GM19324 (cell line): ENCODE data around the gene UNC5A.

Experiments
- ATAC-seq: cut with Tn5 transposase; IDR thresholded peaks from one replicate; pipeline ENCODE4 v1.9.1; 2021; ENCODE audit warnings: mild to moderate bottlenecking, moderate library complexity; ENCODE audit not compliant: unreplicated experiment, low FRiP score

Gene UNC5A

DNA sequence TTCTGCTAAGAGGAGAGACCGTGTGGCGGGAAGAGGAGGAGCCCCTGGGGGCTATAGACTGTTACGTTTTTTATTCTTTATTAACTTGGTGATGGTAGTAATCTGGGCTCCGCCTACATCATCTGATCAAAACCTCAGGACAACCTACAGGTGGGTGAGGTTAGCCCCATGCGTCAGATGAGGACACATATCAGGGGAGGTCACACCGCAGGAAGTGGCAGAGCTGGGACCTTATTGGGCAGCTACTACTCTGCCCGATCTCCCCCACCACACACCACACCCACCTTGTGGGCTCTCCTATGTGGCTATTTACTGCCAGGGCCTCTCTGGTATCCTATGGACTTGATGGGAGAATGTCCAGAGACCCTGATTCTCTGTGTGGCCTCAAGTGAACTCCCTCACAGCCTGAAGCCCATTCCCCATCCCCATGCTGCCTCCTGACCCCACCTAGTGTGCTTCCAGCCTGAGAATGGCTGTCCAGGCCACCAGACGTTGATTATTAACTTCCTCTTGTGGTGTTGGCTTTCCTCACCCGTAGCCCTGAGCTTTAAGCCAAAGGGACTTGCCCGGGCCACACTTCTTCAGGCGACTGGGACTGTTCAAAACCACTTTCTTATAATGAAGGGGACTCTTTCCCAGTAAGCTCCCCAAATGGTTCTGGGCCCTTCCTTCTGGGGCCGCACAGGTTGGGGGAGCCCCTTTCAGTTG, 8.2 kb downstream of the UNC5A start:
- no peak for ATAC-seq

DNA sequence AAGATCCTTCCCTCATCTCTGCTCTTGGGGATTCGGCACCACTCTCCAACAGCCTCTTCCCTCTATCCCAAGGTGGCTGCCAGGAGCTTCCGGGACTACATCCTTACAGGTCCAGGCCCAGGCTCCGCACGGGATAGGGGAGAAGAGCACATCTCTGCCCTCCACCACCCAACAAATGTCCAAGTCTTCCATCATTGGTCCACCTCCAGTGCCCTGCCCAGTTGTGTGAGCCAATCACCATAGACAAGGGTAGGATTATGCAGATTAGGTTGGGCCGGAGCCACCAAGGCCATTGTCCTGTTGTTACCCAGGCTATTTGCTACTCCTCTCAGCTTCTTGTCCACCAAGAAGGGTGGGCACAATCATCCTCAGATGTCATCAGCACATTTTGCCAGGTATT, 9.1 kb downstream of the UNC5A start:
- no peak for ATAC-seq

GRCh38 chr5:176820937-176821336, 10.6 kb downstream of the UNC5A start:
- ATAC-seq, result no peak

DNA sequence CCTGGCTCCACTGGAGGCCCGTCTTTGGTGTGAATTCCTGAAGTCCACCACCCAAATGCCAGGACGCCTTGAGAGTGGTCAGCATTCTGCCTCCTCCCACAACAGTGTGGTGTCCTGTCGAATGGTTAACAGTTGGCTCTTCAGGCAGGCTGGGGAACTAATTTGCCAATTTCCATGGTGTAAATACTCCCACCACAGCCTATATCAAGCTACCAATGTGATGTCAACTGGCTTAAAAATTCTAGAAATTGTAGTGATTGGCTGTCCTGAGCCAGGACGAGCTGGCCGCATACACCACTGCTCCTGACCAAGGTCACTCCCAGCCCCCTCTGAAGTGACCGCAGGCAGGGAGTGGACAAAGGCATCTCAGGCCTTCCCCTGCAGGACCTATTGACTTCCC, 11.1 kb downstream of the UNC5A start:
- no peak for ATAC-seq

- ATAC-seq, result no peak
Measured at GRCh38 chr5:176822041-176822792, 11.9 kb downstream of the UNC5A start.

DNA sequence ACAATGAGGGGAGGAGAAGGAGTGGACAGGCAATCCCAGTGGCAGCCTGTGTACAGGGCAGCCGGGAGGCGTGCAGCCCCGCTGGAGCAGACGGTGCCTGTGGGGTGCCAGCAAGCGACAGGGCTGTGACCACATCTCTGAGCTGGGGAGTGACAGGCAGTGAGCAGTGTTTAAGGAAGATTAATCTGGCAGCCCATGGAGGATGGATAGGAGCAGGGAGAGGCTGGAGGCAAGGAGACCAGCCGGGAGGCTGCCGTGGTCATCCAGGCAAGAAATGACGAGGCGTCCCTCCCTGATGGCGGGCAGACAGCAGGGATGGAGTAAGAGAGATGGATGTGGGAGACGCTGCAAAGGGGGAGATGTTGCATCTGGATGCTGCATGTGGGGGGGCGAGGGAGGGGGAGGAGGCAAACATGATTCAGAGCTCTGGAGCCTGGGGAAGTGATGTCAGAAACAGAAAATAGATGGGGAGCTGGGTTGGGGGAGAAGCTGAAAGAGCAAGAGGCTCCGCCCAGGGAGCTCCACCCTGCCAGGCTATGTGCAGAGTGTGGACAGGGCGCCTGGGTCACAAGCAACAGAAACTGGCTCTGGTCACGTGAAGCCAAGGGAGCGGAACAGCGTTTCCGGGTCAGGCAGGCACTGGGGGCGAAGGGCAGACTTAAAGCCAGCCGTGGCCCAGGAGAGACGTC, 12.6 kb downstream of the UNC5A start:
- no peak for ATAC-seq

DNA sequence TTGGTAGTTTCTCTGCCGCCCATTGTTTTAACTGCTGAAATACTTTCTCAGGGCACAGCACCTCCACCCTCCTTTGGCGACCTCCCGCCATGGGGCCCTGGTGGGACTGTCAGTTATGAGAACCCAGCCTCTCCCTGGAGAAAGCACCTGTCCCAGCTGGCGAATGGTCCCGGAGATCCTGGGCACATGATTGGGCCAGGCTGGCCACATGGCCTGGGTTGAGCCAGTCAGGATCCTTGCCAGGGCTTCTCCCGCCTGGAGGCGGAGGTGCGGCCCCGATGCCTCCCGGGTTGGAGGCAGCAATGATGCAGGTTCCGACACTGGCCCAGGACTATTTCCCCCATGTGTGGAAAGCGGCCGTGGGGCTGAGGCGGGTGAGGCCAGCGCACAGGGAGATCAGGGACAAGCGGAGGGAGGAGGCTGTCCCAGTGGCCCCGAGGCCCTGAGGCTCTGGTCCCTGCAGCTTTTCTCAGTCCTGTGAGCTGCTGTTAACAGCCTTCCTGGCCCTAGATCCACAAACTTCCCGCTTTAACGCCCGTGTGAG, 13.6 kb downstream of the UNC5A start:
- ATAC-seq, result no peak

DNA sequence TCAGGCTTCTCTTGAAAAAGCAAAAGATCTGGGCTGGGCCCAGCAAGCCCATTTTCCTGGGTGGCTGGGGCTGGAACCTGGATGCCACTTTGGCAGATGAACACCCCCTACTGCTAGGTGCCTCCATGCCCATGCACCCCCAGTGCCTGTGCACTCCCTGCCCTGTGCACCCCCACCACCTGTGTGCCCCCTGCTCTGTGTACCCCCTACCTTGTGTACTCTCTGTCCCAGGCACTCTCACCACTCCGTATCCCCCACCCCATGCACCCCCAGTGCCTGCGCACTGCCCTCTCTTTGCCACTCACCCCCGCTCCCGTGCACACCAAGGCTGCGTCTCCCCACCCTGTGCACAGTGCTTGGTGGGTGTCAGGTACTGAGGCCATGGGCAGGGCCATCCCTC, 14.2 kb downstream of the UNC5A start:
- no peak for ATAC-seq

DNA sequence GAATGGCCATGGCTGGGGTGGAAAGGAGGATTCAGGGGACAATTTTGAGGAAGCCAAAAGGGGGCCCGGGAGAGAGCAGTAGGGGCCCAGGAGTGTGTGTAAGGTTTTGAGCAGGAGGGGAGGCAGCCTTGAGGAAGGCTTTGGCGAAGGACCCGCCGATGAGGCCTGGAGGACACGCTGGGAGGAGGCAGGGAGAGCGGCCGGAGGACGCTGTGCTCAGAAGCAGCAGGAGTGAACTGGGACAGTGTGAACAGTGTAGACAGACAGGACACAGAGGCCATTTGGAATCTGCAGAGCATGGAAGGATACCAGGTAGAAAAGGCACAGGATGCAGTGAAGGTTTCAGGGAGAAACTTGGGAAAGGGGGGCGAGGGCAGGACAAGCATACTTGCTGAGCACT, 14.9 kb downstream of the UNC5A start:
- ATAC-seq, result no peak

GRCh38 chr5:176825957-176826356, 15.6 kb downstream of the UNC5A start:
- ATAC-seq, result no peak

DNA sequence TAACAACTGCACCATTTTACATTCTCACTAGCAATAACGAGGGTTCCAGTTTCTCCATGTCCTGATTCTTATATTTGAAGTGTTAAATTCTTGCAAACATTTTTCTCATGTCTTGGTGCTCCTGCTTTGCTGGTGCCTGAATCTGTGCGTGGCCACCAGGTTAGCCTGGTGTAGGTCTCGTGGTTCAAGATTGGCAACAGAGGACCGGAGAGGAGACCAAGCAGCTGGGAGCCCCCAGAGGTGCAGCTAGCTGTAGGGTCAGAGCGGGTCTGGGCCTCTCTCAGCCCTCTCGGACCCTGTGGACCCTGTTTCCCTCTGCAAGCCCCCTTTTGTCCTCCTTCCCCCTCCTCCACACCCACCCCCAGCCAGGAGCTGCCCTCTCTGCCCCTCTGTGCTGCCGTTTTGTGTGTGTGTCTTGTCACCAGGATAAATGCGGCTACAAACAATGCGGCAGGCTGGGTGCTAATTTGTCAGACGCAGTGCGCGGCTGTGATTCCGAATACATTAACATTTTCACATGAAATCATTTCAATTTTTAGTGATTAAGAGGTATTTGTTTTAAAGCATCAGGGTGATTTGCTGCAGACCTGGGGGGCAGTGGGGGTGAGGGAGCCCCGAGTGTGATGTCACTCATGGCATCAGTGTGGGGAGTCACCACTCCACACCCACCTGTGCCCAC, 17.5 kb downstream of the UNC5A start:
- no peak for ATAC-seq

DNA sequence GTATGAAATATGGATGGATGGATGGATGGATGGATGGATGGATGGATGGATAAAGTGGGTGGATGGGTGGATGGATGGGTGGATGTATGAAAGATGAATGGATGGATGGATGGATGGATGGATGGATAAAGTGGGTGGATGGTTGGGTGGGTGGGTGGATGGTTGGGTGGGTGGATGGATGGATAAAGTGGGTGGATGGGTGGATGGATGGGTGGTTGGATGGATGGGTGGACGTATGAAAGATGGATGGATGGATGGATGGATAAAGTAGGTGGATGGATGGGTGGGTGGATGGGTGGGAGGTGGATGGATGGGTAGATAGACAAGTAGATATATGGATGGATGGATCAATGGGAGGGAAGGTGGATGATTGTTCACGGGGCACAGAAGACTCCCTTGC, 19.0 kb downstream of the UNC5A start:
- no peak for ATAC-seq

GRCh38 chr5:176830422-176830994, 20.1 kb downstream of the UNC5A start:
- ATAC-seq, result no peak

DNA sequence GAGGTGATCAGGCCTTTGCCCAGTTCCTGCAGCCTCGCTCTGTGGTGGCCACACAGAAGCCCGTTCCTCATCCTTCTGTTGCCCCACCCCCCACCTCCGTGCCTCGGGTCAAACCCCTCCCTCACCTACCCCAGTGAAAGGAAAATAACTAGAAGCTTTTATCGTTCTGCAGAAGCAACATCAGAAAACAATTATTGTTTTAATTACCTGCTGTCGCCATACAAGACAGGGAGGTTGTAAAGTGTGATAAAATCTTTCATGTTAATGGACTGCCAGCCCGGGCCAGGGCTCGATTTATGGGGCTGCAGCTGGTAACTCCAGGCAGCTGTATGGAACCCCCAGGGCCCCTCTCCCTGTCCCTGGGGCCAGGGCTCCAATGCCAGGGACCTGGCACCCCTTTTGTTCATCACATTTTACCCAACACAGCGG, 20.6 kb downstream of the UNC5A start:
- ATAC-seq, result no peak

DNA sequence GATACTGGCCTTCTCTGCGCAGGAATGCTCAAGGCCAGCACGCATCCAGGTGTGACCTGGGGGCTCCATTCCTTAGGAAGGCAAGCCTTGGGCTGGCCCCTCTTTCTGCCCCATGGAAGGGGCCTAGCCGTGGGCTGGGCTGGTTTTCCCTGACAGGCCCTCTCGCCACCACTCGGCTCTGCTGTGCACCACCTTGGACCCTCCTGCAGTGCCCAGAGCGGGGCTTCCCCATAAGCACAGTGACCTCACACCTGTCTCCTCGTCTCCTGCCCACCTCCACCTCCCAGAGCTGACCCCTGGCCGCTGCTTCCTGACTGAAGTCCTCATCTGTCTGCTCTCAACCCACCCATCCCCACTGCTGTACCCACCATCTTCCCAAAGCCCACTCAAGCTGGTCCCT, 21.1 kb downstream of the UNC5A start:
- no peak for ATAC-seq

DNA sequence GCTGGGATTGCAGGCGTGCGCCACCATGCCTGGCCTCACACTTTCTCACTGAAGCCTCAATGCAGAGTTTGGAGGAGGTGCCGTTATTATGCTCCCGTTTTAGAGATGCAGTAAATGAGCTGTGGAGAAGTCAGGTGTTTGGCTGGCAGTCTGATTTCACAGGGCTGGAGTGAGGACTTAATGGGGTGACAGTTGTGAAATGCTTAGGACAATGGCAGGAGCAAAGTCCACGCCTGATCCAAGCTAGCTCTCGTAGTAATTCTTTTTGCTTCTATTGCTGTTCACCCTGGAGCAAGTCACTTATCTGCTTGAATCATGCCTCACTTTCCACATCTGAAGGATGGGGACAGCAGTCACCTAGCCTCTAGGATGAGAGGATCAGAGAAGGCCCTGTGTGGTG, 21.8 kb downstream of the UNC5A start:
- ATAC-seq, result no peak

- ATAC-seq, result no peak
Measured at GRCh38 chr5:176833286-176833685, 22.9 kb downstream of the UNC5A start.

- ATAC-seq, result no peak
Measured at GRCh38 chr5:176835918-176836317, 25.6 kb downstream of the UNC5A start.

- no peak for ATAC-seq
Measured at GRCh38 chr5:176836811-176837706, 26.7 kb downstream of the UNC5A start.
